ENCODE results near the gene SIK1. TPM values are rescaled to one million over a fixed set of nuclear protein-coding genes. Genes with fewer than 3 reads are reported as not detected.
"Not testable (repeated sequence)": the region's sequence is repeated elsewhere in the genome, so short reads cannot be mapped to it uniquely, and the experiment has no call there.

SIK1 gene
- total and polyA plus RNA-seq, 4 donors = 0.72 to 51.4 (median 9.4) TPM

DNA sequence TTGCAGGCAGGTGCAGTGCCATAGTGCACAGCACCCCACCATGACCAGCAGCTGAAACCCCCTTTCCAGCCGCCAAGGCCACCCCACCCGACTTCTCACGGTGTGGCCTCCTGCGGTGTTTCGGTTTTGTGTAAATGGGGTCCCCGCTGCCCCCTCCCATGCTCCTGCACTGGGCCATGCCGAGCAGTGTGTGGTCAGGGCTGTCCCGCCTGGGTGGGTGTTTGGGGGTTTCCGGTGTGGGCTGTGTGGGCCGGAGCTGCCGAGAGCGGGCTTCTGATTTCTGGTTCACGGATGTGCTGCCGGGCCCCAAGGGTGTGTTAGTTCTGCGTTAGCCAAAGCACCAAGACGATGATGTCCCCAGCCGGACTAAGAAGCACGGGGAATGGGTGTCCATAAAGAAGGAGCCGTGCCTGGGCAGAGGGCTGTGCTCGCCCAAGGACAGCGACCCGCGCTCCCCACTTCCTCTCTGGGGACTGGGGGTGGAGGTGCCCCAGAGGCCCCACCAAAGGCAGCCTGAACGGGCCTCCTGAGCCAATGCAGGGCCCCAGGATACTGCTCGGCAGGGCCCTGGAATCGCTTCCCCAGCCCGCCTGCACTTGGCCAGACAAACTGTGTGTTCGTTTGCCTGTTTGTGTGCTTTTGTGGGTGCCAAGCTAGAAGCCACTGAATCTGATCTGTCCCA, 45.9 kb downstream of the SIK1 start:
- WGBS, 2 donors = 94 to 100% methylated on average over 4 to 6 of the region's 28 CpGs
- H3K27ac ChIP-seq (ENCODE audit: low read depth in 1 of 2, low read length in 2 of 2); H3K27me3 ChIP-seq (ENCODE audit: control insufficient read depth in 1 of 2, insufficient read depth in 2 of 2, low read length in 1 of 2); intact Hi-C loops (cut with DNase I); H3K36me3 ChIP-seq (ENCODE audit: control insufficient read depth in 1 of 2, insufficient read depth in 2 of 2, low read length in 1 of 2); H3K4me1 ChIP-seq (ENCODE audit: control insufficient read depth in 1 of 2, insufficient read depth in 2 of 2, low read length in 2 of 2); H3K9me3 ChIP-seq (ENCODE audit: control insufficient read depth, low read length); ATAC-seq (ENCODE audit: low FRiP score); H3K4me3 ChIP-seq (ENCODE audit: low read length in 2 of 2); DNase-seq: not testable (repeated sequence)

GRCh38 chr21:43380337-43380736, 46.6 kb downstream of the SIK1 start:
- intact Hi-C loops (cut with DNase I); H3K27ac ChIP-seq (ENCODE audit: low read depth in 1 of 2, low read length in 2 of 2); DNase-seq; H3K36me3 ChIP-seq (ENCODE audit: control insufficient read depth in 1 of 2, insufficient read depth in 2 of 2, low read length in 1 of 2); H3K27me3 ChIP-seq (ENCODE audit: control insufficient read depth in 1 of 2, insufficient read depth in 2 of 2, low read length in 1 of 2); H3K9me3 ChIP-seq (ENCODE audit: control insufficient read depth, low read length); ATAC-seq (ENCODE audit: low FRiP score); H3K4me1 ChIP-seq (ENCODE audit: control insufficient read depth in 1 of 2, insufficient read depth in 2 of 2, low read length in 2 of 2); H3K4me3 ChIP-seq (ENCODE audit: low read length in 2 of 2): not testable (repeated sequence)
- 86 to 91% methylated on average over 4 of the region's 11 CpGs for WGBS, 2 donors

- DNase-seq; H3K27ac ChIP-seq (ENCODE audit: low read depth in 1 of 2, low read length in 2 of 2); H3K27me3 ChIP-seq (ENCODE audit: control insufficient read depth in 1 of 2, insufficient read depth in 2 of 2, low read length in 1 of 2); H3K4me1 ChIP-seq (ENCODE audit: control insufficient read depth in 1 of 2, insufficient read depth in 2 of 2, low read length in 2 of 2); H3K9me3 ChIP-seq (ENCODE audit: control insufficient read depth, low read length); H3K36me3 ChIP-seq (ENCODE audit: control insufficient read depth in 1 of 2, insufficient read depth in 2 of 2, low read length in 1 of 2); H3K4me3 ChIP-seq (ENCODE audit: low read length in 2 of 2); ATAC-seq (ENCODE audit: low FRiP score); intact Hi-C loops (cut with DNase I): not testable (repeated sequence)
- 82 to 85% methylated on average over 4 to 5 of the region's 16 CpGs for WGBS, 2 donors
These were observed 47.3 kb downstream of the SIK1 start for GRCh38 chr21:43379626-43380122.

- H3K4me3 ChIP-seq (ENCODE audit: low read length in 2 of 2) = no peak overlapping the region
- 90 to 94% methylated on average over 10 of the region's 10 CpGs for WGBS, 2 donors
- intact Hi-C loops (cut with DNase I) = no loop called here
- DNase-seq (no peak), ATAC-seq (ENCODE audit: low FRiP score) (no peak)
- H3K36me3 ChIP-seq (ENCODE audit: control insufficient read depth in 1 of 2, insufficient read depth in 2 of 2, low read length in 1 of 2) = no peaks in the 10 kb centered on the region
- no peak overlapping the region for H3K27ac ChIP-seq (ENCODE audit: low read depth in 1 of 2, low read length in 2 of 2)
- H3K27me3 ChIP-seq (ENCODE audit: control insufficient read depth in 1 of 2, insufficient read depth in 2 of 2, low read length in 1 of 2) = no peaks in the 10 kb centered on the region
- no peaks in the 10 kb centered on the region for H3K4me1 ChIP-seq (ENCODE audit: control insufficient read depth in 1 of 2, insufficient read depth in 2 of 2, low read length in 2 of 2)
- H3K9me3 ChIP-seq (ENCODE audit: control insufficient read depth, low read length) = no peaks in the 10 kb centered on the region
These were observed 50.5 kb downstream of the SIK1 start for GRCh38 chr21:43376478-43376882.

GRCh38 chr21:43375837-43376477, 51.0 kb downstream of the SIK1 start:
- intact Hi-C loops (cut with DNase I) = no loop called here
- DNase-seq = peak in 1 of 2 donors; percentile 38
- Histone ChIP-seq H3K4me1 (ENCODE audit: control insufficient read depth in 1 of 2, insufficient read depth in 2 of 2, low read length in 2 of 2) (no peaks in the 10 kb centered on the region), H3K27ac (ENCODE audit: low read depth in 1 of 2, low read length in 2 of 2) (no peak overlapping the region), H3K9me3 (ENCODE audit: control insufficient read depth, low read length) (no peaks in the 10 kb centered on the region), H3K4me3 (ENCODE audit: low read length in 2 of 2) (no peak overlapping the region), H3K27me3 (ENCODE audit: control insufficient read depth in 1 of 2, insufficient read depth in 2 of 2, low read length in 1 of 2) (no peaks in the 10 kb centered on the region), H3K36me3 (ENCODE audit: control insufficient read depth in 1 of 2, insufficient read depth in 2 of 2, low read length in 1 of 2) (no peaks in the 10 kb centered on the region)
- 91 to 98% methylated on average over 18 to 21 of the region's 21 CpGs for WGBS, 2 donors
- no peak for ATAC-seq (ENCODE audit: low FRiP score)

GRCh38 chr21:43375006-43375836, 51.7 kb downstream of the SIK1 start:
- DNase-seq (peak in 1 of 2 donors; percentile 32), ATAC-seq (ENCODE audit: low FRiP score) (peak; percentile 36)
- 92 to 94% methylated on average over 17 of the region's 17 CpGs for WGBS, 2 donors
- Histone ChIP-seq H3K9me3 (ENCODE audit: control insufficient read depth, low read length) (no peaks in the 10 kb centered on the region), H3K27ac (ENCODE audit: low read depth in 1 of 2, low read length in 2 of 2) (no peak overlapping the region), H3K4me1 (ENCODE audit: control insufficient read depth in 1 of 2, insufficient read depth in 2 of 2, low read length in 2 of 2) (no peaks in the 10 kb centered on the region), H3K27me3 (ENCODE audit: control insufficient read depth in 1 of 2, insufficient read depth in 2 of 2, low read length in 1 of 2) (no peaks in the 10 kb centered on the region), H3K36me3 (ENCODE audit: control insufficient read depth in 1 of 2, insufficient read depth in 2 of 2, low read length in 1 of 2) (no peaks in the 10 kb centered on the region), H3K4me3 (ENCODE audit: low read length in 2 of 2) (no peak overlapping the region)
- intact Hi-C loops (cut with DNase I) = no loop called here

DNA sequence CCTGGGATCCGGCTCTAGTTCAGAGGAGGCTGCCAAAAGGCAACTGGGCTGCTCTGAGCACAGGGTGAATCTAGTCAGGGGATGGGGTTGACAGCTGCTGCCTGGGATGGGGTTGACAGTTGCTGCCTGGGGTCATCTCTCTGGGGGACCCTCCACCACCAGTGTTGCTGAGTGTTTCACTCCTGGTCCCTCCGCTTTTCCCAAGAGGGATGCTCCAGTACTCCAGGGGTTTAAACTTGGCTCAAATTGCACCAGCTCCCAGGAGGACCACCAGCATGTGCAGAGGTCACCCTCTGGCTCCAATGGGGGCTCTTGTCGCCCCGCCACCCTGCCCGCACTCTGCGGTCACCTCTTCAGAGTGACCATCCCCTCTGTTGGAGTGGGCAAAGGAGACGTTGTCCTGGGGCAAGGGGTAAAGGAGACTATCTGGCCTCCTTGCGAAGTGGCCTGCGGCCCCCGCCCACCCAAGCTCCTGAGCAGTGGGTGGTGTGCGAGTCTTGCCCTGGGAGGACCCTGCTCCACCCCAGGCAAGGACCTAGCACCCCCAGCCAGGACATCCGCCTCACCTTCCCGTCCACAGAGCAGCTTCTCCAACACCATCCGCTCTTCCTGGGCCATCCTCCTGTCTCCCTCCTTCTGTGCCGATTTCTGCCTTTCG, 52.6 kb downstream of the SIK1 start:
- ATAC-seq (ENCODE audit: low FRiP score) (no peak), DNase-seq (peak in 1 of 2 donors; percentile 27)
- H3K27ac ChIP-seq (ENCODE audit: low read depth in 1 of 2, low read length in 2 of 2) = no peak overlapping the region
- 88 to 97% methylated on average over 12 to 16 of the region's 16 CpGs for WGBS, 2 donors
- H3K36me3 ChIP-seq (ENCODE audit: control insufficient read depth in 1 of 2, insufficient read depth in 2 of 2, low read length in 1 of 2) = no peaks in the 10 kb centered on the region
- no peak overlapping the region for H3K4me3 ChIP-seq (ENCODE audit: low read length in 2 of 2)
- H3K27me3 ChIP-seq (ENCODE audit: control insufficient read depth in 1 of 2, insufficient read depth in 2 of 2, low read length in 1 of 2) = no peaks in the 10 kb centered on the region
- H3K9me3 ChIP-seq (ENCODE audit: control insufficient read depth, low read length) = no peaks in the 10 kb centered on the region
- intact Hi-C loops (cut with DNase I) = no loop called here
- no peaks in the 10 kb centered on the region for H3K4me1 ChIP-seq (ENCODE audit: control insufficient read depth in 1 of 2, insufficient read depth in 2 of 2, low read length in 2 of 2)

GRCh38 chr21:43373362-43374227, 53.3 kb downstream of the SIK1 start:
- DNase-seq (peak in 1 of 2 donors; percentile 19), ATAC-seq (ENCODE audit: low FRiP score) (no peak)
- no peak overlapping the region for H3K4me3 ChIP-seq (ENCODE audit: low read length in 2 of 2)
- no peaks in the 10 kb centered on the region for H3K36me3 ChIP-seq (ENCODE audit: control insufficient read depth in 1 of 2, insufficient read depth in 2 of 2, low read length in 1 of 2)
- H3K9me3 ChIP-seq (ENCODE audit: control insufficient read depth, low read length) = no peaks in the 10 kb centered on the region
- H3K27me3 ChIP-seq (ENCODE audit: control insufficient read depth in 1 of 2, insufficient read depth in 2 of 2, low read length in 1 of 2) = no peaks in the 10 kb centered on the region
- H3K4me1 ChIP-seq (ENCODE audit: control insufficient read depth in 1 of 2, insufficient read depth in 2 of 2, low read length in 2 of 2) = no peaks in the 10 kb centered on the region
- WGBS, 2 donors = 77 to 80% methylated on average over 21 of the region's 21 CpGs
- no peak overlapping the region for H3K27ac ChIP-seq (ENCODE audit: low read depth in 1 of 2, low read length in 2 of 2)
- intact Hi-C loops (cut with DNase I) = no loop called here

All from aorta (tissue), 5 donors.